Measurements from ENCODE around the gene MTF1. TPM values are rescaled to one million over a fixed set of nuclear protein-coding genes. Genes with fewer than 3 reads are reported as not detected.

Gene MTF1
- total RNA-seq, 2 donors from 2014 or later: 4.5 to 8.8 TPM

DNA sequence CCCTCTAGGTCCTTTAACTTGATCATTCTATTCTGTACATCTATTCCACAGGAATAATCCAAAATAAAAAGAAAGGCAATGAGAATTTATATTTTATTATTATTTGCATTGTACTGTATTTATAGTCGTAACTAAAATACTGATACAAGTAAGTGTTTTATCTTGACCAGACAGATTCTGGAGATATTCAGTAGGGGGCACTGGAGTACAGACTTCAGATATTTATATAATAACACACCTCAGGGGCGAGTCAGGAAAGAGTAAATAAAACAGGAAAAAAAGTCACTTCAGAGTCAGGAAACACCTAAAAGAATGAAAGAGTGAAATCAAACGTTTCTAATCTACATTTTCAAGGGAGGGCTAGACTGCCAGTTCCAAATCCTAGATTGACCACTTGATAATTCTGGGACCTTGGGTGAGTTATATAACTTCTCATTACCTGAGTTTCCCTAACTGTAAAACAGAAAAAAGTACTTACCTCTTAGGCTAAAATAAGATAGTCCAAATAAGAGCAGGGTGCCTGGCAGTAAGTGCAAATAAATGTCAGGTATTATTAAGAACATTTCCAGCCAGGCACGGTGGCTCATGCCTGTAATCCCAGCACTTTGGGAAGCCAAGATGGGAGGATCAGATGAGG, 31.1 kb upstream of the MTF1 start:
- Histone ChIP-seq H3K4me1 (replicated peaks) (no peaks in the 10 kb centered on the region), H3K4me3 (no peak overlapping the region), H3K36me3 (peaks cover 0 to 5% of the 10 kb centered on the region in 2 donors), H3K9me3 (no peaks in the 10 kb centered on the region), H3K27me3 (replicated peaks; ENCODE audit: insufficient read depth) (no peaks in the 10 kb centered on the region), H3K27ac (no peak overlapping the region)
- intact Hi-C loops (cut with DNase I): no loop called here
- peak; percentile 30 for DNase-seq (ENCODE audit: low spot score)
- WGBS: 9% methylated on average over 4 of the region's 4 CpGs
- TF ChIP-seq, protein P1, sequence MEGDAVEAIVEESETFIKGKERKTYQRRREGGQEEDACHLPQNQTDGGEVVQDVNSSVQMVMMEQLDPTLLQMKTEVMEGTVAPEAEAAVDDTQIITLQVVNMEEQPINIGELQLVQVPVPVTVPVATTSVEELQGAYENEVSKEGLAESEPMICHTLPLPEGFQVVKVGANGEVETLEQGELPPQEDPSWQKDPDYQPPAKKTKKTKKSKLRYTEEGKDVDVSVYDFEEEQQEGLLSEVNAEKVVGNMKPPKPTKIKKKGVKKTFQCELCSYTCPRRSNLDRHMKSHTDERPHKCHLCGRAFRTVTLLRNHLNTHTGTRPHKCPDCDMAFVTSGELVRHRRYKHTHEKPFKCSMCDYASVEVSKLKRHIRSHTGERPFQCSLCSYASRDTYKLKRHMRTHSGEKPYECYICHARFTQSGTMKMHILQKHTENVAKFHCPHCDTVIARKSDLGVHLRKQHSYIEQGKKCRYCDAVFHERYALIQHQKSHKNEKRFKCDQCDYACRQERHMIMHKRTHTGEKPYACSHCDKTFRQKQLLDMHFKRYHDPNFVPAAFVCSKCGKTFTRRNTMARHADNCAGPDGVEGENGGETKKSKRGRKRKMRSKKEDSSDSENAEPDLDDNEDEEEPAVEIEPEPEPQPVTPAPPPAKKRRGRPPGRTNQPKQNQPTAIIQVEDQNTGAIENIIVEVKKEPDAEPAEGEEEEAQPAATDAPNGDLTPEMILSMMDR (IDR thresholded peaks at IDR 0.05): peak in 3 of 4 experiments; percentile 37 to 72 (median 67)
- no peak for TF ChIP-seq POLR2AphosphoS5 (IDR thresholded peaks at IDR 0.05)
- TF ChIP-seq POLR2A (IDR thresholded peaks at IDR 0.05): no peak

GRCh38 chr1:37888022-37888700, 28.8 kb upstream of the MTF1 start:
- no peak for DNase-seq (ENCODE audit: low spot score)
- no peak overlapping the region for H3K27ac ChIP-seq

GRCh38 chr1:37884145-37884544, 24.8 kb upstream of the MTF1 start:
- no peak for DNase-seq (ENCODE audit: low spot score)
- H3K9me3 ChIP-seq: no peaks in the 10 kb centered on the region
- no peaks in the 10 kb centered on the region for H3K4me1 ChIP-seq (replicated peaks)
- H3K4me3 ChIP-seq: no peak overlapping the region
- H3K27ac ChIP-seq: no peak overlapping the region
- intact Hi-C loops (cut with DNase I): no loop called here
- peaks cover 0 to 8% of the 10 kb centered on the region in 2 donors for H3K36me3 ChIP-seq
- TF ChIP-seq POLR2A (IDR thresholded peaks at IDR 0.05) (no peak), POLR2AphosphoS5 (IDR thresholded peaks at IDR 0.05) (no peak)
- TF ChIP-seq, protein P1 (IDR thresholded peaks at IDR 0.05): no peak
- 94% methylated on average over 3 of the region's 3 CpGs for WGBS
- no peaks in the 10 kb centered on the region for H3K27me3 ChIP-seq (replicated peaks; ENCODE audit: insufficient read depth)

More at GRCh38 chr1:37888022-37888700, 28.8 kb upstream of the MTF1 start:
- no peak overlapping the region for H3K4me3 ChIP-seq
- H3K9me3 ChIP-seq: no peaks in the 10 kb centered on the region
- peaks cover 0 to 9% of the 10 kb centered on the region in 2 donors for H3K36me3 ChIP-seq
- intact Hi-C loops (cut with DNase I): no loop called here
- WGBS: 95% methylated on average over 6 of the region's 6 CpGs
- TF ChIP-seq POLR2A (IDR thresholded peaks at IDR 0.05): no peak
- no peak for TF ChIP-seq POLR2AphosphoS5 (IDR thresholded peaks at IDR 0.05)
- TF ChIP-seq, protein P1 (IDR thresholded peaks at IDR 0.05): no peak
- H3K27me3 ChIP-seq (replicated peaks; ENCODE audit: insufficient read depth): no peaks in the 10 kb centered on the region
- no peaks in the 10 kb centered on the region for H3K4me1 ChIP-seq (replicated peaks)

GRCh38 chr1:37883671-37884070, 24.3 kb upstream of the MTF1 start:
- WGBS: 64% methylated on average over 5 of the region's 5 CpGs
- Histone ChIP-seq H3K27me3 (replicated peaks; ENCODE audit: insufficient read depth) (no peaks in the 10 kb centered on the region), H3K4me3 (no peak overlapping the region), H3K9me3 (no peaks in the 10 kb centered on the region), H3K36me3 (peaks cover 0 to 3% of the 10 kb centered on the region in 2 donors), H3K4me1 (replicated peaks) (no peaks in the 10 kb centered on the region), H3K27ac (no peak overlapping the region)
- intact Hi-C loops (cut with DNase I): no loop called here
- DNase-seq (ENCODE audit: low spot score): no peak
- TF ChIP-seq, protein P1 (IDR thresholded peaks at IDR 0.05): no peak
- no peak for TF ChIP-seq POLR2AphosphoS5 (IDR thresholded peaks at IDR 0.05)
- TF ChIP-seq POLR2A (IDR thresholded peaks at IDR 0.05): no peak

Data from prostate gland (tissue), 2 donors.